H1 (cell line): Measurements from ENCODE around the gene TXNDC2. TPM values are rescaled to one million over a fixed set of nuclear protein-coding genes. Genes with fewer than 3 reads are reported as not detected.

Source experiments
- CTCF ChIA-PET: fragments of 300-600 bp; sonication (Branson Sonifier 250); formaldehyde crosslinking; loops from one replicate; lab custom pipeline; 2021; ENCODE audit not compliant: partially characterized antibody; lab: Charles Lee
- POLR2A ChIA-PET: fragments of 300-600 bp; sonication (Branson Sonifier 250); formaldehyde crosslinking; loops from one replicate; lab custom pipeline; 2021; ENCODE audit warnings: inconsistent platforms; ENCODE audit not compliant: partially characterized antibody; lab: Charles Lee
- DNase-seq, 2 experiments: peaks; one replicate each; pipeline versions ENCODE4 v3.0.0 to v3.0.0-alpha.2; 2010 to 2022; ENCODE audit warnings: low spot score in 2 of 2, low read depth in 1 of 2, mixed read lengths in 1 of 2
- FAIRE-seq: peaks from 2 replicates; lab custom pipeline; 2011; peaks lifted over from hg19 to GRCh38; lab: Jason Lieb, UNC
- H2AFZ ChIP-seq: 2 replicates; pipeline ENCODE4 v1.8.1; 2012; ENCODE audit warnings: low read length, inconsistent platforms
- H2AK5ac ChIP-seq: 2 replicates; pipeline ENCODE4 v1.6.1; 2013; ENCODE audit warnings: low read depth, low read length
- H2BK120ac ChIP-seq: replicated peaks from 2 replicates; pipeline ENCODE3; 2013; ENCODE audit warnings: low read depth, low read length, inconsistent platforms
- H2BK12ac ChIP-seq: 2 replicates; pipeline ENCODE4 v1.6.1; 2013; ENCODE audit warnings: low read depth, low read length
- H2BK15ac ChIP-seq: 2 replicates; pipeline ENCODE4 v1.6.1; 2013; ENCODE audit warnings: low read length
- H2BK20ac ChIP-seq: 2 replicates; pipeline ENCODE4 v1.6.1; 2013; ENCODE audit warnings: low read length
- H2BK5ac ChIP-seq: 2 replicates; pipeline ENCODE4 v1.6.1; 2013; ENCODE audit warnings: low read depth, low read length
- H3K14ac ChIP-seq: 2 replicates; pipeline ENCODE4 v1.6.1; 2013; ENCODE audit warnings: inconsistent platforms; ENCODE audit not compliant: insufficient read length
- H3K18ac ChIP-seq: 2 replicates; pipeline ENCODE4 v1.6.1; 2013; ENCODE audit warnings: low read length; ENCODE audit errors: extremely low read depth
- H3K23ac ChIP-seq: 2 replicates; pipeline ENCODE4 v1.6.1; 2013; ENCODE audit warnings: inconsistent platforms; ENCODE audit not compliant: insufficient read length
- H3K23me2 ChIP-seq: 2 replicates; pipeline ENCODE4 v1.6.1; 2013; ENCODE audit warnings: low read depth, low read length
- H3K27ac ChIP-seq: 2 replicates; pipeline ENCODE4 v1.6.1; 2011; ENCODE audit warnings: low read depth, low read length, inconsistent platforms
- H3K27me3 ChIP-seq, 4 experiments: replicated peaks in 1 of 4; 1 replicate in 1 of 4; 2 replicates in 3 of 4; pipeline versions ENCODE4 v1.6.1 to v1.8.1; 2011 to 2013; ENCODE audit warnings: low read length in 3 of 4, mild to moderate bottlenecking in 3 of 4, inconsistent platforms in 2 of 4, mixed read lengths in 2 of 4, moderate library complexity in 1 of 4; ENCODE audit not compliant: control insufficient read depth in 3 of 4, insufficient read depth in 3 of 4; ENCODE audit errors: extremely low read depth in 1 of 4
- H3K36me3 ChIP-seq, 4 experiments: 2 replicates each; pipeline versions ENCODE4 v1.6.1 to v1.8.1; 2011 to 2013; ENCODE audit warnings: mild to moderate bottlenecking in 4 of 4, low read length in 3 of 4, moderate library complexity in 2 of 4, control low read depth in 1 of 4, inconsistent platforms in 1 of 4; ENCODE audit not compliant: insufficient read depth in 4 of 4, control insufficient read depth in 2 of 4
- H3K4ac ChIP-seq: replicated peaks from 2 replicates; pipeline ENCODE3; 2013; ENCODE audit warnings: low read length, low read depth, mixed read lengths, inconsistent platforms; ENCODE audit not compliant: insufficient read length
- H3K4me1 ChIP-seq, 4 experiments: replicated peaks in 1 of 4; 1 replicate in 1 of 4; 2 replicates in 3 of 4; pipeline versions ENCODE4 v1.6.1 to v1.8.1; 2011 to 2013; ENCODE audit warnings: low read length in 3 of 4, inconsistent platforms in 2 of 4, mixed read lengths in 1 of 4; ENCODE audit not compliant: insufficient read depth in 4 of 4, control insufficient read depth in 3 of 4
- H3K4me2 ChIP-seq, 2 experiments: 2 replicates each; pipeline versions ENCODE4 v1.6.1 to v1.8.1; 2011 to 2013; ENCODE audit warnings: low read depth in 2 of 2, low read length in 2 of 2, control low read depth in 1 of 2, inconsistent platforms in 1 of 2, mild to moderate bottlenecking in 1 of 2; ENCODE audit not compliant: insufficient read depth in 1 of 2
- H3K4me3 ChIP-seq, 4 experiments: fragments of 200-600, 300-600 bp in 1 of 4; sonication (generic), shearing (Covaris generic), sonication (Bioruptor Twin) in 1 of 4; 2 replicates each; pipeline versions ENCODE4 v1.5.1 to v1.8.1; 2011 to 2016; ENCODE audit warnings: low read length in 4 of 4, low read depth in 3 of 4, control low read depth in 2 of 4, inconsistent platforms in 2 of 4, mild to moderate bottlenecking in 2 of 4, mixed read lengths in 1 of 4, moderate library complexity in 1 of 4; ENCODE audit not compliant: insufficient read depth in 2 of 4; ENCODE audit errors: extremely low read depth in 1 of 4
- H3K56ac ChIP-seq: replicated peaks from 2 replicates; pipeline ENCODE3; 2013; ENCODE audit warnings: low read depth, mild to moderate bottlenecking, mixed read lengths, low read length, inconsistent platforms; ENCODE audit not compliant: insufficient read length
- H3K79me1 ChIP-seq: 2 replicates; pipeline ENCODE4 v1.6.1; 2013; ENCODE audit warnings: low read depth, low read length, control low read depth
- H3K79me2 ChIP-seq, 2 experiments: 2 replicates each; pipeline versions ENCODE4 v1.6.1 to v1.8.1; 2012 to 2013; ENCODE audit warnings: low read length in 2 of 2, mild to moderate bottlenecking in 2 of 2, inconsistent platforms in 1 of 2; ENCODE audit not compliant: insufficient read depth in 2 of 2, control insufficient read depth in 1 of 2
- H3K9ac ChIP-seq, 4 experiments: replicated peaks in 1 of 4; 1 replicate in 1 of 4; 2 replicates in 3 of 4; pipeline versions ENCODE4 v1.6.1 to v1.8.1; 2011 to 2013; ENCODE audit warnings: low read depth in 3 of 4, low read length in 3 of 4, control low read depth in 2 of 4, mild to moderate bottlenecking in 2 of 4, moderate library complexity in 2 of 4, inconsistent platforms in 1 of 4; ENCODE audit errors: extremely low read depth in 1 of 4
- H3K9me3 ChIP-seq, 2 experiments: 2 replicates each; pipeline versions ENCODE4 v1.6.1 to v1.8.1; 2012 to 2013; ENCODE audit warnings: mild to moderate bottlenecking in 2 of 2, moderate library complexity in 2 of 2, control low read depth in 1 of 2, inconsistent platforms in 1 of 2, low read depth in 1 of 2, low read length in 1 of 2, mixed read lengths in 1 of 2; ENCODE audit not compliant: insufficient read depth in 2 of 2
- H4K20me1 ChIP-seq, 2 experiments: replicated peaks in 1 of 2; 2 replicates each; pipeline versions ENCODE3 to v1.8.1; 2011 to 2013; ENCODE audit warnings: inconsistent platforms in 2 of 2, low read length in 2 of 2, mild to moderate bottlenecking in 1 of 2; ENCODE audit not compliant: insufficient read depth in 2 of 2, control insufficient read depth in 1 of 2
- H4K5ac ChIP-seq: 2 replicates; pipeline ENCODE4 v1.6.1; 2013; ENCODE audit warnings: low read length, low read depth, mixed read lengths, inconsistent platforms; ENCODE audit not compliant: insufficient read length
- H4K8ac ChIP-seq: 2 replicates; pipeline ENCODE4 v1.8.0; 2013; ENCODE audit warnings: mild to moderate bottlenecking, moderate library complexity, low read length, inconsistent platforms; ENCODE audit not compliant: insufficient read depth; ENCODE audit errors: extremely low read depth
- H4K91ac ChIP-seq: replicated peaks from 2 replicates; pipeline ENCODE3; 2013; ENCODE audit warnings: low read length, mixed read lengths, inconsistent platforms; ENCODE audit not compliant: insufficient read length
- CBX5 ChIP-seq: fragments of 300-800, 300-1000 bp; sonication (generic); IDR thresholded peaks from 2 replicates; pipeline ENCODE4 v1.7.1; 2016; ENCODE audit warnings: antibody characterized with exemption, low read length, low read depth
- CBX8 ChIP-seq: fragments of 300-800, 300-1000 bp; sonication (generic); IDR thresholded peaks from 2 replicates; pipeline ENCODE4 v1.7.1; 2016; ENCODE audit warnings: low read depth, low read length, borderline replicate concordance
- GABPA ChIP-seq: IDR thresholded peaks from 2 replicates; pipeline ENCODE4 v1.6.1; 2011; ENCODE audit warnings: mild to moderate bottlenecking, low read length, moderate library complexity, borderline replicate concordance; ENCODE audit not compliant: insufficient read depth
- NANOG ChIP-seq: IDR thresholded peaks from 2 replicates; pipeline ENCODE4 v1.6.1; 2011; ENCODE audit warnings: low read length, low read depth, mild to moderate bottlenecking, inconsistent platforms; ENCODE audit not compliant: insufficient read depth, poor library complexity, severe bottlenecking
- SIN3A ChIP-seq, 2 experiments: IDR thresholded peaks in 1 of 2; conservative IDR thresholded peaks in 1 of 2; 2 replicates each; pipeline ENCODE4 v1.6.1; 2011 to 2012; ENCODE audit warnings: low read length in 2 of 2, improper control_type of control experiment in 1 of 2, low read depth in 1 of 2, mild to moderate bottlenecking in 1 of 2
- SIRT6 ChIP-seq: IDR thresholded peaks from one replicate; pipeline ENCODE4 v1.7.1; 2012; ENCODE audit warnings: low read length, inconsistent platforms
- SP2 ChIP-seq: IDR thresholded peaks from 2 replicates; pipeline ENCODE4 v1.6.1; 2012; ENCODE audit warnings: mild to moderate bottlenecking, low read length, inconsistent platforms
- SP4 ChIP-seq: IDR thresholded peaks from 2 replicates; pipeline ENCODE4 v1.6.1; 2012; ENCODE audit warnings: low read length, inconsistent platforms
- SRF ChIP-seq: IDR thresholded peaks from 2 replicates; pipeline ENCODE4 v1.6.1; 2011; ENCODE audit warnings: mild to moderate bottlenecking, low read depth, low read length, moderate library complexity
- TBP ChIP-seq: IDR thresholded peaks from 2 replicates; pipeline ENCODE4 v1.6.1; 2011; ENCODE audit warnings: low read depth, low read length, improper control_type of control experiment
- TEAD4 ChIP-seq: IDR thresholded peaks from 2 replicates; pipeline ENCODE4 v1.6.1; 2012; ENCODE audit warnings: low read depth, low read length, inconsistent platforms, mixed read lengths
- WGBS, 2 experiments: shearing (Covaris generic) in 1 of 2; methylation state at CpG; one replicate each; pipeline versions ENCODE4 v1.1.6 to v1.1.7; 2013 to 2015; ENCODE audit warnings: low lambda C conversion rate in 2 of 2, mixed read lengths in 2 of 2, inconsistent platforms in 1 of 2, low coverage in 1 of 2, missing lambda C conversion rate in 1 of 2; ENCODE audit not compliant: insufficient replicate concordance in 2 of 2, insufficient coverage in 1 of 2, insufficient read length in 1 of 2; ENCODE audit errors: extremely low coverage in 1 of 2, missing lambda C conversion rate in 1 of 2; 5-methylcytosine and 5-hydroxymethylcytosine counted together
- polyA plus RNA-seq, 7 experiments: library from polyadenylated mRNA; depleted of rRNA in 3 of 7; stranded (reverse) in 5 of 7; unstranded in 2 of 7; fragments of >200 nt in 5 of 7; fragments of 200-250 nt in 2 of 7; gene quantifications; 1 replicate in 5 of 7; 2 replicates in 1 of 7; 4 replicates in 1 of 7; pipeline versions ENCODE4 v1.2.1 to v1.2.3, GENCODE V29; 2011 to 2013; ENCODE audit warnings: missing spikeins in 2 of 7, mixed read lengths in 2 of 7
- total RNA-seq: library from RNA; stranded (reverse); fragmentation: NEBNext Ultra II Directional; extraction: Animal tissue kit (Norgen Biotek cat#: 25700); gene quantifications from 2 replicates; pipeline ENCODE4 v1.2.1, GENCODE V29; 2021
- TF ChIP-seq, protein P1 (sequence below): IDR thresholded peaks from 2 replicates; pipeline ENCODE4 v1.6.1; 2012; ENCODE audit warnings: inconsistent platforms
- TF ChIP-seq, protein P2 (sequence below): IDR thresholded peaks from 2 replicates; pipeline ENCODE4 v1.6.1; 2011; ENCODE audit warnings: low read depth, mild to moderate bottlenecking, low read length; ENCODE audit not compliant: insufficient read depth

Gene TXNDC2
- total and polyA plus RNA-seq, 2 of the 8 experiments (the other 6 are each of a cell fraction or from before 2014, with no cell fraction given): 0.09 TPM; not detected in 1

DNA sequence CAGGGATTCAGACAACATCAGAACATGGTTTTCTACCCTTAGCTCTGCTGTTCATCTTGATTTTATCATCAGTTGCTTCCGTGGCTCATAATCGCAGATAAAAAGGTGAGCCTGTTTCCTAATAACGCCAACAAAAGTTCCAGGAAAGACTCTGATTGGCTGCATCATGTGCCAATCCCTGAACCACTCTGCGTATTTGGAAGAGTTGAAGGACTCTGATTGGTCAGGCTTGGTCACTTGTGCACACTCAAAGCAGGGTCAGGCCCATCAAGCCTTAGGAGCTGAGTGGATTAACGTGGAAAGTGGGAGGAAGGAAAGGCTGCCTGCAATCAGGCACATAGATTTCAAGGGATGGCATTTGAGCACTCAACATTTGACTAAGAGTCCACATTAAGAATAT lies 11.4 kb downstream of the TXNDC2 start:
- FAIRE-seq (no peak), DNase-seq (no peak)
- Histone ChIP-seq H4K8ac (no peak overlapping the region), H2BK12ac (no peak overlapping the region), H2AFZ (0 out of 2 replicates have a peak overlapping the region, but pooled peaks have one; percentile 6), H3K56ac (no peak overlapping the region), H3K27ac (no peak overlapping the region), H3K27me3 (no peaks in the 10 kb centered on the region), H3K18ac (no peak overlapping the region), H3K4me1 (peaks cover 0 to 5% (median 2%) of the 10 kb centered on the region in 4 experiments; a peak in 2 of 7 replicates), H2BK20ac (no peak overlapping the region), H3K23ac (no peak overlapping the region), H3K4me3 (no peak overlapping the region), H3K23me2 (no peaks in the 10 kb centered on the region), H3K9me3 (no peaks in the 10 kb centered on the region), H4K20me1 (no peaks in the 10 kb centered on the region), H3K9ac (no peak overlapping the region), H3K36me3 (no peaks in the 10 kb centered on the region), H3K14ac (no peak overlapping the region), H3K4me2 (no peak overlapping the region), H2AK5ac (no peak overlapping the region), H3K79me2 (no peaks in the 10 kb centered on the region), H2BK5ac (no peak overlapping the region), H3K4ac (no peak overlapping the region), H3K79me1 (no peaks in the 10 kb centered on the region), H4K91ac (no peak overlapping the region), H2BK15ac (no peak overlapping the region), H4K5ac (no peak overlapping the region), H2BK120ac (no peak overlapping the region)
- POLR2A ChIA-PET: no interaction called here
- CTCF ChIA-PET: no interaction called here
- no peak for TF ChIP-seq SIRT6
- TF ChIP-seq, protein P1, sequence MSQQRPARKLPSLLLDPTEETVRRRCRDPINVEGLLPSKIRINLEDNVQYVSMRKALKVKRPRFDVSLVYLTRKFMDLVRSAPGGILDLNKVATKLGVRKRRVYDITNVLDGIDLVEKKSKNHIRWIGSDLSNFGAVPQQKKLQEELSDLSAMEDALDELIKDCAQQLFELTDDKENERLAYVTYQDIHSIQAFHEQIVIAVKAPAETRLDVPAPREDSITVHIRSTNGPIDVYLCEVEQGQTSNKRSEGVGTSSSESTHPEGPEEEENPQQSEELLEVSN: no peak
- TF ChIP-seq, protein P2, sequence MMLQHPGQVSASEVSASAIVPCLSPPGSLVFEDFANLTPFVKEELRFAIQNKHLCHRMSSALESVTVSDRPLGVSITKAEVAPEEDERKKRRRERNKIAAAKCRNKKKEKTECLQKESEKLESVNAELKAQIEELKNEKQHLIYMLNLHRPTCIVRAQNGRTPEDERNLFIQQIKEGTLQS: no peak
- TF ChIP-seq TEAD4: no peak
- no peak for TF ChIP-seq SP2
- TF ChIP-seq SRF: no peak
- TF ChIP-seq CBX5: no peak
- TF ChIP-seq NANOG: no peak
- TF ChIP-seq GABPA: no peak
- TF ChIP-seq TBP: no peak
- no peak for TF ChIP-seq SIN3A (conservative IDR thresholded peaks at IDR 0.05 in 1 of 2, IDR thresholded peaks at IDR 0.05 in 1 of 2; ENCODE audit: low read depth in 1 of 2, low read length in 2 of 2)
- no peak for TF ChIP-seq SP4
- no peak for TF ChIP-seq CBX8
- WGBS, 2 experiments: 90% methylated on average over 5 of the region's 5 CpGs; no CpG with 5 or more reads in 1 of the 2 experiments
